NCI-H446 (cell line): ENCODE measurements around the gene CNTN1.

ENCODE experiments used
- DNase-seq, 2 experiments: peaks; one replicate each; lab custom pipeline; 2025; lab: John Stamatoyannopoulos, UW

The CNTN1 gene

GRCh38 chr12:40853221-40853620 lies 161.0 kb downstream of the CNTN1 start:
- DNase-seq = no peak

- DNase-seq = no peak
These were observed 162.4 kb downstream of the CNTN1 start for GRCh38 chr12:40854604-40855003.

- peak in 1 of 2 experiments; percentile 17 for DNase-seq
These were observed 172.7 kb downstream of the CNTN1 start for GRCh38 chr12:40864891-40865290.

GRCh38 chr12:40870981-40871380 lies 178.7 kb downstream of the CNTN1 start:
- no peak for DNase-seq

- no peak for DNase-seq
These were observed 182.6 kb downstream of the CNTN1 start for GRCh38 chr12:40874868-40875267.

- no peak for DNase-seq
These were observed 197.1 kb downstream of the CNTN1 start for GRCh38 chr12:40889329-40889728.

GRCh38 chr12:40892528-40892927 lies 200.3 kb downstream of the CNTN1 start:
- no peak for DNase-seq

- DNase-seq = no peak
These were observed 206.3 kb downstream of the CNTN1 start for GRCh38 chr12:40898505-40898904.

GRCh38 chr12:40903040-40903439 lies 210.8 kb downstream of the CNTN1 start:
- no peak for DNase-seq

- no peak for DNase-seq
These were observed 214.9 kb downstream of the CNTN1 start for GRCh38 chr12:40907115-40907527.

- DNase-seq = no peak
These were observed 219.4 kb downstream of the CNTN1 start for GRCh38 chr12:40911676-40912075.

- no peak for DNase-seq
These were observed 222.9 kb downstream of the CNTN1 start for GRCh38 chr12:40915172-40915571.

GRCh38 chr12:40917561-40917960 lies 225.3 kb downstream of the CNTN1 start:
- no peak for DNase-seq

- DNase-seq = peak in 1 of 2 experiments; percentile 23
These were observed 229.4 kb downstream of the CNTN1 start for GRCh38 chr12:40921563-40922163.

GRCh38 chr12:40937891-40938290 lies 245.7 kb downstream of the CNTN1 start:
- DNase-seq = no peak

GRCh38 chr12:40942326-40942725 lies 250.1 kb downstream of the CNTN1 start:
- no peak for DNase-seq

GRCh38 chr12:40945772-40946171 lies 253.5 kb downstream of the CNTN1 start:
- DNase-seq = no peak

GRCh38 chr12:40946612-40947194 lies 254.5 kb downstream of the CNTN1 start:
- peak; percentile 9 to 61 for DNase-seq

- no peak for DNase-seq
These were observed 255.6 kb downstream of the CNTN1 start for GRCh38 chr12:40947797-40948196.

- DNase-seq = no peak
These were observed 260.8 kb downstream of the CNTN1 start for GRCh38 chr12:40953076-40953475.

GRCh38 chr12:40957417-40957816 lies 265.2 kb downstream of the CNTN1 start:
- DNase-seq = no peak

GRCh38 chr12:40959041-40959440 lies 266.8 kb downstream of the CNTN1 start:
- DNase-seq = no peak

GRCh38 chr12:40963751-40964150 lies 271.5 kb downstream of the CNTN1 start:
- peak; percentile 57 to 66 for DNase-seq

- no peak for DNase-seq
These were observed 277.6 kb downstream of the CNTN1 start for GRCh38 chr12:40969796-40970195.
